Caco-2 (cell line): ENCODE data around the gene ENDOV. TPM values are rescaled to one million over a fixed set of nuclear protein-coding genes. Genes with fewer than 3 reads are reported as not detected.

Experiments
- BruUV-seq: library from RNA; stranded (reverse); fragments of 400-500 nt; replicated peaks from 2 replicates; lab custom pipeline; 2021; lab: Mats Ljungman, UMichigan
- CTCF ChIA-PET: fragments of 300-600 bp; sonication (Branson Sonifier 250); formaldehyde crosslinking; loops from one replicate; lab custom pipeline; 2022; ENCODE audit warnings: antibody characterized with exemption; lab: Charles Lee
- POLR2A ChIA-PET: fragments of 300-600 bp; sonication (Branson Sonifier 250); formaldehyde crosslinking; loops from one replicate; lab custom pipeline; 2022; ENCODE audit warnings: antibody characterized with exemption; lab: Charles Lee
- DNase-seq, 2 experiments: peaks; one replicate each; pipeline versions ENCODE4 v3.0.0 to v3.0.0-alpha.2; 2020 to 2022
- H3K27me3 ChIP-seq: replicated peaks from 2 replicates; pipeline ENCODE4 v1.6.0; 2011; ENCODE audit warnings: low read length; ENCODE audit not compliant: control insufficient read depth, insufficient read depth
- H3K36me3 ChIP-seq: 2 replicates; pipeline ENCODE4 v1.5.1; 2011; ENCODE audit warnings: low read length; ENCODE audit not compliant: control insufficient read depth, insufficient read depth
- H3K4me1 ChIP-seq: fragments of 250-450 bp; sonication (Bioruptor Pico); 2 replicates; pipeline ENCODE4 v1.5.1; 2020; ENCODE audit warnings: mild to moderate bottlenecking
- H3K4me3 ChIP-seq: 2 replicates; pipeline ENCODE4 v1.5.1; 2011; ENCODE audit warnings: low read depth, mild to moderate bottlenecking, control low read depth, low read length
- H3K9me3 ChIP-seq: fragments of 250-450 bp; sonication (Bioruptor Pico); 2 replicates; pipeline ENCODE4 v1.5.1; 2020; ENCODE audit warnings: mild to moderate bottlenecking, moderate library complexity
- H3K27ac Mint-ChIP-seq: one replicate; pipeline ENCODE4 v1.8.0; 2022; ENCODE audit warnings: mixed read lengths; ENCODE audit not compliant: unreplicated experiment
- H3K27me3 Mint-ChIP-seq: one replicate; pipeline ENCODE4 v1.8.0; 2022; ENCODE audit warnings: mixed read lengths; ENCODE audit not compliant: insufficient read depth, unreplicated experiment
- H3K36me3 Mint-ChIP-seq: one replicate; pipeline ENCODE4 v1.8.0; 2022; ENCODE audit warnings: mild to moderate bottlenecking, mixed read lengths; ENCODE audit not compliant: insufficient read depth, unreplicated experiment
- H3K4me1 Mint-ChIP-seq: one replicate; pipeline ENCODE4 v1.8.0; 2022; ENCODE audit warnings: low read depth, mixed read lengths; ENCODE audit not compliant: unreplicated experiment
- H3K4me3 Mint-ChIP-seq: one replicate; pipeline ENCODE4 v1.8.0; 2022; ENCODE audit warnings: mild to moderate bottlenecking, moderate library complexity, mixed read lengths; ENCODE audit not compliant: unreplicated experiment
- H3K9me3 Mint-ChIP-seq: one replicate; pipeline ENCODE4 v1.8.0; 2022; ENCODE audit warnings: mixed read lengths; ENCODE audit not compliant: unreplicated experiment
- intact Hi-C: fragments of 100-400 bp; cut with micrococcal nuclease; formaldehyde crosslinking; loops from one replicate; pipeline ENCODE4 v1.10.0; 2022; ENCODE audit not compliant: unreplicated experiment
- total RNA-seq: library from RNA; stranded (reverse); gene quantifications from 2 replicates; pipeline ENCODE4 v1.2.3, GENCODE V29; 2022
- TF ChIP-seq, protein P1 (sequence below), 2 experiments: fragments of 200-600 bp in 1 of 2; IDR thresholded peaks; 1 replicate in 1 of 2; 2 replicates in 1 of 2; pipeline versions ENCODE4 v1.5.1 to v1.8.0; 2011 to 2022; ENCODE audit warnings: antibody characterized with exemption in 1 of 2, control low read depth in 1 of 2, inconsistent platforms in 1 of 2, low read depth in 1 of 2, low read length in 1 of 2, mild to moderate bottlenecking in 1 of 2, moderate library complexity in 1 of 2; ENCODE audit not compliant: insufficient read depth in 1 of 2, severe bottlenecking in 1 of 2, unreplicated experiment in 1 of 2

Gene ENDOV
- total RNA-seq, 1 experiment from 2014 or later: 21.5 TPM

- ChIA-PET CTCF (no interaction called here), POLR2A (no interaction called here)
- H3K27ac Mint-ChIP-seq: no peak overlapping the region
- no peak overlapping the region for H3K4me3 ChIP-seq
- no peak overlapping the region for H3K4me3 Mint-ChIP-seq
- no peaks in the 10 kb centered on the region; the same call in 1 of the 2 replicates for H3K27me3 ChIP-seq
- DNase-seq: no peak
- no peaks in the 10 kb centered on the region for H3K9me3 Mint-ChIP-seq
- peaks cover 3% of the 10 kb centered on the region for H3K27me3 Mint-ChIP-seq
- no peaks in the 10 kb centered on the region for H3K4me1 Mint-ChIP-seq
- H3K36me3 Mint-ChIP-seq: no peaks in the 10 kb centered on the region
- H3K4me1 ChIP-seq: no peaks in the 10 kb centered on the region
- H3K36me3 ChIP-seq: no peaks in the 10 kb centered on the region
- intact Hi-C loops: no loop called here
- TF ChIP-seq, protein P1, sequence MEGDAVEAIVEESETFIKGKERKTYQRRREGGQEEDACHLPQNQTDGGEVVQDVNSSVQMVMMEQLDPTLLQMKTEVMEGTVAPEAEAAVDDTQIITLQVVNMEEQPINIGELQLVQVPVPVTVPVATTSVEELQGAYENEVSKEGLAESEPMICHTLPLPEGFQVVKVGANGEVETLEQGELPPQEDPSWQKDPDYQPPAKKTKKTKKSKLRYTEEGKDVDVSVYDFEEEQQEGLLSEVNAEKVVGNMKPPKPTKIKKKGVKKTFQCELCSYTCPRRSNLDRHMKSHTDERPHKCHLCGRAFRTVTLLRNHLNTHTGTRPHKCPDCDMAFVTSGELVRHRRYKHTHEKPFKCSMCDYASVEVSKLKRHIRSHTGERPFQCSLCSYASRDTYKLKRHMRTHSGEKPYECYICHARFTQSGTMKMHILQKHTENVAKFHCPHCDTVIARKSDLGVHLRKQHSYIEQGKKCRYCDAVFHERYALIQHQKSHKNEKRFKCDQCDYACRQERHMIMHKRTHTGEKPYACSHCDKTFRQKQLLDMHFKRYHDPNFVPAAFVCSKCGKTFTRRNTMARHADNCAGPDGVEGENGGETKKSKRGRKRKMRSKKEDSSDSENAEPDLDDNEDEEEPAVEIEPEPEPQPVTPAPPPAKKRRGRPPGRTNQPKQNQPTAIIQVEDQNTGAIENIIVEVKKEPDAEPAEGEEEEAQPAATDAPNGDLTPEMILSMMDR (IDR thresholded peaks at IDR 0.05; ENCODE audit: insufficient read depth in 1 of 2, low read depth in 1 of 2, low read length in 1 of 2, severe bottlenecking in 1 of 2, unreplicated experiment in 1 of 2): no peak
- H3K9me3 ChIP-seq: no peaks in the 10 kb centered on the region
- BruUV-seq: no TSS peak
Observed at GRCh38 chr17:80447790-80448189, 32.8 kb downstream of the ENDOV start.

GRCh38 chr17:80449194-80449929 is 34.4 kb downstream of the ENDOV start:
- Mint-ChIP-seq H3K27ac (no peak overlapping the region), H3K27me3 (no peaks in the 10 kb centered on the region)
- CTCF ChIA-PET: no interaction called here

GRCh38 chr17:80449930-80450576 is 35.1 kb downstream of the ENDOV start:
- no peak for DNase-seq
- ChIA-PET CTCF (no interaction called here), POLR2A (no interaction called here)
- Histone ChIP-seq H3K4me3 (no peak overlapping the region), H3K27me3 (no peaks in the 10 kb centered on the region), H3K36me3 (no peaks in the 10 kb centered on the region), H3K9me3 (no peaks in the 10 kb centered on the region), H3K4me1 (peaks cover 9% of the 10 kb centered on the region)
- H3K36me3 Mint-ChIP-seq: peaks cover 17% of the 10 kb centered on the region
- H3K27ac Mint-ChIP-seq: no peak overlapping the region
- no peak overlapping the region for H3K4me3 Mint-ChIP-seq
- H3K9me3 Mint-ChIP-seq: no peaks in the 10 kb centered on the region
- H3K4me1 Mint-ChIP-seq: no peaks in the 10 kb centered on the region
- intact Hi-C loops: no loop called here
- no peaks in the 10 kb centered on the region for H3K27me3 Mint-ChIP-seq
- TF ChIP-seq, protein P1 (IDR thresholded peaks at IDR 0.05; ENCODE audit: insufficient read depth in 1 of 2, low read depth in 1 of 2, low read length in 1 of 2, severe bottlenecking in 1 of 2, unreplicated experiment in 1 of 2): no peak
- no TSS peak for BruUV-seq

More at GRCh38 chr17:80449194-80449929, 34.4 kb downstream of the ENDOV start:
- no peaks in the 10 kb centered on the region for H3K4me1 Mint-ChIP-seq
- peaks cover 9% of the 10 kb centered on the region for H3K4me1 ChIP-seq
- intact Hi-C loops: no loop called here
- no peaks in the 10 kb centered on the region for H3K9me3 ChIP-seq
- H3K27me3 ChIP-seq: no peaks in the 10 kb centered on the region; the same call in 1 of the 2 replicates
- H3K36me3 Mint-ChIP-seq: peaks cover 13% of the 10 kb centered on the region
- no TSS peak for BruUV-seq
- H3K4me3 Mint-ChIP-seq: no peak overlapping the region
- DNase-seq: no peak
- TF ChIP-seq, protein P1 (IDR thresholded peaks at IDR 0.05; ENCODE audit: insufficient read depth in 1 of 2, low read depth in 1 of 2, low read length in 1 of 2, severe bottlenecking in 1 of 2, unreplicated experiment in 1 of 2): no peak
- H3K36me3 ChIP-seq: no peaks in the 10 kb centered on the region
- POLR2A ChIA-PET: no interaction called here
- H3K9me3 Mint-ChIP-seq: no peaks in the 10 kb centered on the region
- H3K4me3 ChIP-seq: no peak overlapping the region
